ENCODE results near the gene TACR1. TPM values are rescaled to one million over a fixed set of nuclear protein-coding genes. Genes with fewer than 3 reads are reported as not detected.
"Not testable (repeated sequence)": the region's sequence is repeated elsewhere in the genome, so short reads cannot be mapped to it uniquely, and the experiment has no call there.

TACR1 gene
- total RNA-seq, 4 donors from 2014 or later = 1.2 to 6.5 (median 2.7) TPM

DNA sequence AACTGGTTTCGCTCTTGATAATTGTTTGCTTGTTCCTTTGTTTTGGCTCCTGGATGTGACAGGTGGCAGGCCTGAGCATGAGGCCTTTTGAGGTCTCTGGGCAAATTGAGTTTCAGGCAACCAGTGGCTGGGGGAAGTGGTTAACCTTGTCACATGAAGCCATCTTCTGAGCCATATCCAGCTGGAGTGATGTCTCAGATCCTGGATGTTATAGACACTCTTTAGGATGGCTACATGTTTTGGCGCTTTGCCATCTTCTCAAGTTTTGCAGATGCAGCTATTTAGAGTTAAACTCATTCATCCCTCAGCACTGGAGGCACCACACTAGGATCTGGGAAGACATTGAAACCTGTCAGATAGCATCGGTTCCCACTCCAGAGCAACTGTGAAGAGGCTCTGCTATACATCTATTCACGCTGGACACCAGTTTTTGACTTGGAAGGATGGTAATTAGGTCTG, 25.3 kb upstream of the TACR1 start:
- H3K27ac ChIP-seq (replicated peaks in 1 of 4) = no peak overlapping the region
- no peak for TF ChIP-seq POLR2AphosphoS5 (IDR thresholded peaks at IDR 0.05)
- no peak for TF ChIP-seq POLR2A (IDR thresholded peaks at IDR 0.05; ENCODE audit: low read depth)
- no peak for TF ChIP-seq EP300 (IDR thresholded peaks at IDR 0.05)
- no peak for TF ChIP-seq CTCF (IDR thresholded peaks at IDR 0.05)
- H3K4me3 ChIP-seq = no peak overlapping the region
- intact Hi-C loops (cut with DNase I) = no loop called here
- no peaks in the 10 kb centered on the region for H3K9me3 ChIP-seq
- no peaks in the 10 kb centered on the region for H3K27me3 ChIP-seq
- WGBS = 83% methylated on average over 4 of the region's 4 CpGs
- DNase-seq (ENCODE audit: extremely low spot score) = no peak
- no peaks in the 10 kb centered on the region for H3K4me1 ChIP-seq
- H3K36me3 ChIP-seq = no peaks in the 10 kb centered on the region

- H3K4me1 ChIP-seq = no peaks in the 10 kb centered on the region
- H3K27ac ChIP-seq (replicated peaks in 1 of 4) = no peak overlapping the region
These were observed 23.2 kb upstream of the TACR1 start for GRCh38 chr2:75222527-75222926.

GRCh38 chr2:75221862-75222261, 22.5 kb upstream of the TACR1 start:
- WGBS = 91% methylated on average over 3 of the region's 3 CpGs
- Histone ChIP-seq H3K4me3 (no peak overlapping the region), H3K9me3 (no peaks in the 10 kb centered on the region), H3K4me1 (no peaks in the 10 kb centered on the region), H3K27me3 (no peaks in the 10 kb centered on the region), H3K27ac (replicated peaks in 1 of 4) (no peak overlapping the region), H3K36me3 (no peaks in the 10 kb centered on the region)
- intact Hi-C loops (cut with DNase I) = no loop called here
- TF ChIP-seq POLR2AphosphoS5 (IDR thresholded peaks at IDR 0.05) (no peak), POLR2A (IDR thresholded peaks at IDR 0.05; ENCODE audit: low read depth) (no peak), EP300 (IDR thresholded peaks at IDR 0.05) (no peak), CTCF (IDR thresholded peaks at IDR 0.05) (no peak)
- no peak for DNase-seq (ENCODE audit: extremely low spot score)

More at GRCh38 chr2:75222527-75222926, 23.2 kb upstream of the TACR1 start:
- WGBS = 78% methylated on average over 4 of the region's 4 CpGs
- H3K4me3 ChIP-seq = no peak overlapping the region
- DNase-seq (ENCODE audit: extremely low spot score) = no peak
- H3K27me3 ChIP-seq = no peaks in the 10 kb centered on the region
- H3K36me3 ChIP-seq = no peaks in the 10 kb centered on the region
- no peaks in the 10 kb centered on the region for H3K9me3 ChIP-seq
- TF ChIP-seq POLR2AphosphoS5 (IDR thresholded peaks at IDR 0.05) (no peak), EP300 (IDR thresholded peaks at IDR 0.05) (no peak), CTCF (IDR thresholded peaks at IDR 0.05) (no peak), POLR2A (IDR thresholded peaks at IDR 0.05; ENCODE audit: low read depth) (no peak)
- intact Hi-C loops (cut with DNase I) = no loop called here

DNA sequence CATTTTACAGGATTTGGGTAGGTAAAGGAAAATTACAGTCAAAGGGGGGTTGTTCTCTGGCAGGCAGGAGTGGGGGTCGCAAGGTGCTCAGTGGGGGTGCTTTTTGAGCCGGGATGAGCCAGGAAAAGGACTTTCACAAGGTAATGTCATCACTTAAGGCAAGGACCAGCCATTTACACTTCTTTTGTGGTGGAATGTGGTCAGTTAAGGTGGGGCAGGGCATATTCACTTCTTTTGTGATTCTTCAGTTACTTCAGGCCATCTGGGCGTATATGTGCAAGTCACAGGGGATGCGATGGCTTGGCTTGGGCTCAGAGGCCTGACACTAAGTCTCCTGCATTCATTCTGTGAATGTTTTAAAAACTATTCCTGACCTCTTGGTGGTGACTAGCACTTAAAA, 19.9 kb upstream of the TACR1 start:
- H3K36me3 ChIP-seq; intact Hi-C loops (cut with DNase I); H3K4me1 ChIP-seq; H3K4me3 ChIP-seq; H3K27me3 ChIP-seq; H3K9me3 ChIP-seq; DNase-seq (ENCODE audit: extremely low spot score); H3K27ac ChIP-seq (replicated peaks in 1 of 4): not testable (repeated sequence)
- 78% methylated on average over 4 of the region's 4 CpGs for WGBS

GRCh38 chr2:75211266-75211770, 12.0 kb upstream of the TACR1 start:
- WGBS = 76% methylated on average over 1 of the region's 1 CpG
- no peaks in the 10 kb centered on the region for H3K4me1 ChIP-seq
- H3K27ac ChIP-seq (replicated peaks in 1 of 4) = no peak overlapping the region
- TF ChIP-seq POLR2AphosphoS5 (IDR thresholded peaks at IDR 0.05) = no peak
- no peak for TF ChIP-seq EP300 (IDR thresholded peaks at IDR 0.05)
- DNase-seq (ENCODE audit: extremely low spot score) = no peak
- no peaks in the 10 kb centered on the region for H3K9me3 ChIP-seq
- intact Hi-C loops (cut with DNase I) = no loop called here
- no peaks in the 10 kb centered on the region for H3K27me3 ChIP-seq
- H3K36me3 ChIP-seq = no peaks in the 10 kb centered on the region
- H3K4me3 ChIP-seq = no peak overlapping the region

DNA sequence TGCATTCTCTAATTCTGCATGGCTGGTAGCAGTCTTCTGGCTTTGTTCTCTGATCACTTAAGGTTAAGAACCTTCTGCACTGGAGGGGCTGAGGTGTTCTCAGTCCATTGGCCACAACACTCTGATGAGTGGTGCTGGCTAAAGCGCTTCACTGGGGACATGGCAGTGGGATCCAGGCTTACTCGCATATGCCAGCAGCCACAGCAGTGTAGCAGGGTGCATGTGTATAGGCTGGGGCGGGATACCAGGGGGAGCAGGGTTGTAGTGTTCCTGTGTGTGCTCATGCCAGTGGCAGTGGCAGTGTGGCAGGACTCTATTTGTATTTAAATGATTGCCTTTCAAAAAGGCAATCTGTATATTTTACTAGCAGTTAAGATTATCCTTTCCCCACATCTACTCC, 11.1 kb upstream of the TACR1 start:
- no peak overlapping the region for H3K27ac ChIP-seq (replicated peaks in 1 of 4)
- no peaks in the 10 kb centered on the region for H3K9me3 ChIP-seq
- no peaks in the 10 kb centered on the region for H3K27me3 ChIP-seq
- H3K4me1 ChIP-seq = no peaks in the 10 kb centered on the region
- TF ChIP-seq EP300 (IDR thresholded peaks at IDR 0.05) (no peak), CTCF (IDR thresholded peaks at IDR 0.05) (no peak), POLR2AphosphoS5 (IDR thresholded peaks at IDR 0.05) (no peak), POLR2A (IDR thresholded peaks at IDR 0.05; ENCODE audit: low read depth) (no peak)
- H3K4me3 ChIP-seq = no peak overlapping the region
- H3K36me3 ChIP-seq = no peaks in the 10 kb centered on the region
- intact Hi-C loops (cut with DNase I) = no loop called here
- DNase-seq (ENCODE audit: extremely low spot score) = no peak
- WGBS = 100% methylated on average over 2 of the region's 3 CpGs
